Activated gamma-delta T cell treated with anti-CD3 and anti-CD28 coated beads, Interleukin-2, amount 50 U/mL, for 16 hours (primary cell): ENCODE results near the gene KCNN3.

ENCODE experiments used
- DNase-seq: peaks from one replicate; pipeline ENCODE4 v3.0.0-alpha.2; 2020; ENCODE audit warnings: low read depth

Gene KCNN3

DNA sequence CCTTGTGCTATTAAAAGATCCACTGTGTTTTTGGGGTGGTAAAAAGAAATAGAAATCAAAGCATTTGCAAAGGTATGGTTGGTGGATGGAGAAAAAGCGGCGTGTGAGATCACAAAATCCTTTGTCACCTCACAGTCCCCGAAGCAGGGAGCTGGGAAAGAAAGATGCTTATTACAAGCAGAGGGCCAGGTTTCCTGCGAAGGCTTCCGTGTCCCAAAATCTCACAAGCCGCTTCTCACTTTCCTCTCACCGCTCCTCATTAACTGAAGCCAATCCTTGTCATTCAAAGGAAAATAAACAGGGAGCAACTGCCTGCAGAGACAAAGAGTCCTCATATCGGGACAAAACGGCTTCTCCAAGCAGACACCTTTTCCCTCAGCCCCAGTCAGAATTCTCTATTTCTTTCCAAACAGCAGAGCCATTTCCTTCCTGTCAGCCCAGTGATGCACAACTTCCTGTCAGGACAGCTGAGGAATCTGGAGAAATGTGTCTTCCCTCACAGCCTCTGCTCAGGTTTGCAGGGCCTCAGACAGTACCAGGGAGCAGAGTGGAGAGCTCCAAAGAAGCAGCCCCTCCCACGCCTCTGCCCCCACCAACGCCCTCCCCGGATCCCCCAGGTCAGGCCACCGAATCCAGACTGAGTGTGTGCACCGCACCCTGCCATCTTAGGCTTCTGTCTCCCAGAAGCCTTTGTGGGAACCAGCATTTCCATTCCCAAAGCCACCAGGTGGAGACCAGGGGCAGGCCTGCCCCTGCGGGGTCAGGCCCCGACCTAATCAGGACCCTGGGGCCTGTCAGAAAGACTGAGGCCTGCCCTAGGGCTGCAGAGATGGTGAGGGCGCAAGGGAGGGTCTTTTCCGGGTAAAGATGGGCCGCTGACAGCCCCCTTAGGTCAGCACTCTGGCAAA lies 29.6 kb downstream of the KCNN3 start:
- DNase-seq: no peak

DNA sequence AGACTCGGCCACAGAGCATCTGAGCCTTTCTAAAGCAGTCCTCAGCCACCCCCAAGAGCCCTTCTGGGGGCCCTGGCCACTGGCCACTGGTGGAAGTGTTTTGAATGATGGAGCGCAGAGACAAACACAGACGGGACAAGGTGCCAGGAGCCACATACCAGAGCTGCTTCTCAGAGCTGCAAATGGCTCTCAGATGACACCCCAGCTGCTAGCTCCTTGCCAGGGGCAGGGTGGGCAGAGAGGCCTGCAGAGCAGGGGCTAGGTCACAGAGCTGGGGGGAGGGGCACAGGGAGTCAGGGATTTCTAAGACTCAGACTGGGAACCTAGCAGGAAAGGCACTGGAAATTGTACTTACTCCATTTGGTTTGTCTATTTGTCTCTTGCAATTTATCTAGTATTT lies 30.4 kb downstream of the KCNN3 start:
- DNase-seq: no peak

DNA sequence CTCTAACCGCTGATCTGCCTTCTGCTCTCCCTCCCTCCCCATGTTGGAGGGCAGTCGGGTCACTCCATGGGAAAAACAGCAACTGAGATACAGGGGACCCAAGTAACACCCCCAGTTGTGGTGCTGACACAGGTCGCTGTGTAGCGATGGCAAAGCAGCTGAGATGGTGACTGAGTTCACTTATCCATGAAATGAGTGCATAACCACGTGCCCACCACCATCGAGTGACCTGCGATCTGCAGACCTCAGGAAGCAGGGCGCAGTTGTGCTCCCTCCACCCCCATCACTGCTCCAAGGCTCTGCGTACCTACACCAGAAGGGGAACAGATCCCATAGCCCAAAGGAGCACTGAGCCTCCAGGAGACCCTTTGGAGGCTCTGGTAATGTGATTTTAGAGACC lies 31.1 kb downstream of the KCNN3 start:
- no peak for DNase-seq

DNA sequence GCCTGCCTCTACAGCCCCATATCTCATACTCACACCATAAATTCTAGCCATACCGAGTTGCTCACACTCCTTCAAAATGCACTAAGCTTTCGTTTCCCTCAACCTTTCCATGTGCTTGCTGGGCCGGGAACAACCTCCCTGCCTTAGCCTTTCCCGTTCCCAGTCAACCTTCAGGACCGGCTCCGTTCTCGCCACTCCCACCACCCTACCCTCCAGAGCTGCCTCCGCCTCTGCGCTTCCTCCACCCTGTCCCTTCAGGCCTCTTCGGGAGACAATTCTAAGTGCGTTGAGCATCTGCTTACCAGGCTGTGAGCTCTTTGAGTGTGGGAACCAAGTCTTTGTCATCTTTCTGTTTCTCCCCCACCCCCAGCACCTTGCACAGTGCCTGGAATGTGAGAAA lies 31.6 kb downstream of the KCNN3 start:
- DNase-seq: no peak

DNA sequence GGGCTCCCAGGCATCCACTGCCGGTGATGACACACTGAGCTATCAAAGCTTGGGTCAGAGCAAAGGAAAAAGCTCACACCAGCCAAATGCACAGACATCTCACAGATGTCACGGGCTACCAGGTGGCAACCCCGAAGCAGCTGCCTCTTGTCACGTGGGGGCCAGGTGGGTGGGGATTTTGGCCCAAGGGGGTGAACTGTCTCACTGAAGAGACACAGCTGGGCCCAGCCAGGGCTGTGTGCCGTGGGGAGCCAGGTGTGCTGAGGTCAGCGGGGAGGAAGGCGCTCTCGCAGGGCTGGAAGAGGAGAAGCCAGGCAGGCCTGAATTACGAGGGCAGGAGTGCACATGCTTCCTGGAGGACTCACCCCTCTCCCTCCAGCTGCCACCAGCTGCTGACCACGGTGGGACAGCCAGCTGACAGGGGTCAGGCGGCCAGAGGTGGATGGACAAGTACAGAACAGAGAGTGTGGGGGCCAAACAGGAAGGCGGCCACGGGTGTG lies 32.4 kb downstream of the KCNN3 start:
- DNase-seq: no peak

DNA sequence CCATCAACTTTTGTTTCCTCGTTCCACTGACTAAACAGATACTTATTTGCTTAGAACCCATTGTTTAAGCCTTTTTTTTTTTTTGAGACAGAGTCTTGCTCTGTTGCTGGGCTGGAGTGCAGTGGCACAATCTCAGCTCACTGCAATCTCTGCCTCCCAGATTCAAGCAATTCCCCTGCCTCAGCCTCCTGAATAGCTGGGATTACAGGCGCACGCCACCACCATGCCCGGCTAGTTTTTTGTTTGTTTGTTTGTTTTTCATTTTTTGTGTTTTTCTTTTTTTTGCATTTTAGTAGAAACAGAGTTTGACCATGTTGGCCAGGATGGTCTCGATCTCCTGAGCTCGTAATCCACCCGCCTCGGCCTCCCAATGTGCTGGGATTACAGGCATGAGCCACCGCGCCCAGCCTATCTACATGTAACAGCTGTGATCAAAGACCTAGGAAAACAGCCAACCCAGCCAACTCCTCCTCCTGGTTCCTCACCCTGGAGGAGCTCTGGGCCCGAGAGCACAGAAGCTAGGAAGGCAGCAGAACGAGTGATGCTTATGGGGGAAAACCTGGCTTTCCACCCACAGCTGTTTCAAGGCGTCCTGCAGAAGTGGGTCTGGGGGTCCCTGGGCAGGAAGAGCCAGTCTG lies 32.9 kb downstream of the KCNN3 start:
- no peak for DNase-seq

DNA sequence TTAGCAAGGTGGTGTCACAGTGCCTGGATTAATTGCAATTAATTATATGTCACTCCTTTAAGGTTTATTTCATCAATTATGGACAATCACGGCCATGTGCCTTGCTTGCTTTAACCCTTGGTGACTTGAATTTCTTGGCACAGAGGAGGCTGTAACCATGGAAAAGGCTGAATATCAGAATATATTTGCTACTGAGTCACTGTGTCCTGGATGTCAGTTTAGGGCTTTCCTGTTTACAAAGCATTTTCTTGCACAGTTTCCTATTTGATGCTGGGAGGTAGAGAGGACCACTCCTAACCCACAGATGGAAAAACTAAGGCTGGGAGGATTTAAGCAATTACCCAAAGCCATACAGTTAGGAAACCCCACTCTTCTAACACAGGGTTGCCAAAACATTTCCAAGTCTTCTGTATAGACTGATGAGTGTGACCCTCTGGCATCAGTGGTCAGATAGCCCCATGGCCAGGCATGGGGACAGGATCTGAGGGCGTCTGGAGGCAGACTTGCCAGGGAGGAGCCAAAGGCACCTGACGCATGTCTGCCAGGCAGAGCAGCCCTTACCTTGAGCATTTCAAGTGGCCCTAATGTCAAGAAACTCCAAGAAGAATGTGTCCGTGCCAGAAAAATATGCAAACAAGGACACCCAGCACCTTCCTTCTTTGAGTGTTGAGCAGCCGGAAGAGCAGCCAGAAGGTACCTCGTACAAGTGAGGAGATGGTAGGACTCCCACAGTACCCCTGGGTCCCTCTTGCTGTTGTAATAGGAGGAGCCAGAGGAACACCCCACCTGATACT lies 34.4 kb downstream of the KCNN3 start:
- no peak for DNase-seq

DNA sequence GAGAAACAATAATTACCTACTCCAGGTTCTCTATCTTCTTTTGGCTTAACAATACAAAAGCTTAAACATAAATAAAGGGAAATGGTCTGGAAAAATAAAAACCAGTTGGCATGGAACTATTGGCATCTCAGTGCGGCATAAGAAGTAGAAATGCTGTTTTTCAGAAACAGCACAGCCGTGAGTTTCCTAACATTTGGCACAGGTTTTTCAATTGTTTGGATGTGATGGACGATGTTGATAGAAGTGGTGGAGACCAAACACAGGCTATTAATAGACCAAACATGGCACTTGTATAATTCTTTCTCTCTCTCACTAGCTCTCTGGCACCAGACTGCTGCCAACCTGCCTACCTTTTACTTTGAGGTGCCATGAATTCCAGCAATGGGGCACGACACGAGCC lies 36.2 kb downstream of the KCNN3 start:
- DNase-seq: no peak

DNA sequence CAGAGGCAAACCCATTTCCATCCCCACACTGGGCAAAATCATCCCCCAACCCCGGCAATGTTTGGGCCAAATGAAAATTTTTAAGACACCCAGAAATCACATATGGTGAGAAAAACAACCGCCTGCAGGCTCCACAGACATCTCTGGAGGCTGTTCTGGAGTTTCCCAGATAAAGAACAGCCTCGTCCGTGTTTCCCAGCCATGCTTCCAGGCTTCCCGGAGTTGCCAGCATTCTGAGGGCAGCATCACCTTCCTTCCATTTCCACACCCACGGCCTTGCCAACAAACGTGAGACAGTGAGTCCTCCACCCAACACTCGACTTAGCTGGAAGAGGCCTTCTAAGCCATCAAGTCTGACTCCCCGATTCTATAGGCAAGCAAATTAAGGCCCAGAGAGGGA lies 36.9 kb downstream of the KCNN3 start:
- no peak for DNase-seq

DNA sequence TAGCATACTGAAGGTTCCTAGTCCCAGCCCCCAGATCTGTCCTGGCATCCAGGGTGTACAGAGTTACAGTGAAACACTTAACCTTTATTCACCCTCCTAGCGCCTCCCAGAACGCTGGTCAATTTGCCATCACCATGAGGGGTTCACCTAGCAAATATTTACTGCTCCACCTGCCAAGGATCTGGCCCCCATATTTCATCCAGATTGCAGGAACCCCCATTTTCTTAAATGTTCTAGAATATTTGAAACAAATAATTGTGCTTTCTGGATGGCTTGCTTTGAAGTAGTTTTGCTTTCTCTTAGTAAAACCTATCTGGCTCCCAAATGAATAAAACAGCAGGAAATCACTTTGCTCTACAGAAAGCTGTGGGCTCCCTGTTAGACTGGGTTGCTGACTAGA lies 37.7 kb downstream of the KCNN3 start:
- DNase-seq: no peak

DNA sequence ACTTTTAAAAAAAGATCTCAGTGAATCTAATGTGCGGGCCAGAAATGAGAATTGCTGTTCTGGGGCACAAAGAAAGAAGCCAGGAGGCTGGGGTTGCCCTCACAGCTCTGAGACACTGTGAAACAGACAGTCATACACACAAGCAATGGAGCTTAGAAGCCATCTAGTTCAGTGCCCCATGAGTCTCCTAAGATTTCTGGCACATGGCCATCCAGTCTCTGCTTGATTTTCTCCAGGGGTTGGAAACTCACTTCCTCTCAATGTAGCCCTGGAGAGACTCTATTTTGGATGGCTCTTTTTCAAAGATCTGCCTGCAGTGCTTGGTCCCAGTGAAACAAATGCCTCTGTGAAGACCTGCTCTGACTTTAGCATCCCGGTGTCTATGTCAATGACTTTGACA lies 38.6 kb downstream of the KCNN3 start:
- no peak for DNase-seq

DNA sequence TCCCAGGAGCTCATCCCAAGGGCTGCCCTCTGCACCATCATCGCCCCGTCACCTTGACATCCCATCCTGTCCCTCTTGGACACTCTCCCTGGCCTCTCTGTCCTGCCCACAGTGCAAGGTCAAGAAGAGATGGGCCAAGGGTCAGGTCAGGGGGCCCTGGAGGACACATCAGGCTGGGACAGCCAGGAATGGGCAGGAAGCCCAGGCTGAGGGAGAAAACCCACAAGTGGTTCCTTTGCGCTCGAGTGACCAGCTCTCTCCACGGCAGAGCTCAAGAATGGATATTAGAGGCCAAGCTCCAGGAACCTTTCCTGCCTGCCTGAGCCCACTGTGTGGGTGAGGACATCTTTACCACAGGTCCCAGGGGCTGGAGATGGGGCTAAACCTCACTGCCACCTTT lies 41.0 kb downstream of the KCNN3 start:
- DNase-seq: no peak

DNA sequence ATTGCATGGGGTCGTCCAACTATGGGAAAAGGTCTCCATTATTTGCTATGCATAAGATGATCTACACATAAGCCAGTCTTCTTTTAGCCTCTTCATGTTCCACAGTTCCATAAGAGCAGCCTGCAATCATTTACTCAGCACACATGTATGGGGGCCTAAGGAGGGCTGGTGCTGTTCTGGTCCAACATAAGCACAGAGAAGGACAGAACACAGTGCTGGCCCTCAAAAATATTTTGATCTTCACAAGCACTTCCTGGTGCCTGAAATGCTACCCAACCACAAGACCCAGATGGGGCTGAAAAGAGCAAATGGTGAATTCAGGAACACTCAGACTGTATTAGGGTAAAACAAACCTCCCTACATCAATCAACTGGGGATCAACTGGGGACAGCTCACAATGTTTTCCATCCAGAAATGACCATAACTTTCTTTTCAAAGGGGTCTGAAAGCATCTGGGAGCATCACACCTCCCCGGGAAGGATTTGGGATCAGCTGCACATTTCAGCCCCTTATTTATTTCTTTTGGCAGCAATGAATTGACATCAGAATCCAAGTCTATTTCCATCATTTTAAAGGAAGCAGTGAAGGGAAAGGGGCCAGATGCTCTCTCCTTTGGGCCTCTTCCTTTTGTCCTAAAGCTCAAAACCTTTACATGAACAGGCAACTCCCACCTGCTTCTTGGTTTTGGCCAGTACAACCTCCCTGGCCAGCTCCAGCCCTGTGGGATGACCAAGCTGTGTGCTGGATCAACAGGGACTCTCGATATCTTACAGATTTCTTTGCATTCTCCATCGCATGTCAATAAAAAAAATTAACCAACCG lies 45.7 kb downstream of the KCNN3 start:
- DNase-seq: no peak

DNA sequence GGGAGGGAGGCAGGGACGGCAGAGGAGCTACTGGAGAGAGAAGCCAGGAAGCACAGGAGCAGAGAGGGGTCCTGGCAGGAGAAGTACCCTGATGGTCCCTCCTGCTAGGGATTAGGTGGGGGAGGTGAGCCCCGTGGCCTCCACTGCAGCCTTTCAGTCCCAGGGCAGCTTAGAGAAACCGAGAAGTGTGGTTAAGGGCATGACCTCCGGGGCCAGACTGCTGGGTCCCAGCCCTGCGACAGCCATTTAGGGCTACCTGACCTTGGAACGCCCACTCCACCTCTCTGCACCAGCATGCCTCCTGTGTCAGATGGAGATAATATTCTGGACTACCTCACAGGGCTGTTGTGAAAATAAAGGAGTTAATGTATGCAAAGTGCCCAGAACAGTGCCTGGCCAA lies 47.4 kb downstream of the KCNN3 start:
- DNase-seq: no peak

DNA sequence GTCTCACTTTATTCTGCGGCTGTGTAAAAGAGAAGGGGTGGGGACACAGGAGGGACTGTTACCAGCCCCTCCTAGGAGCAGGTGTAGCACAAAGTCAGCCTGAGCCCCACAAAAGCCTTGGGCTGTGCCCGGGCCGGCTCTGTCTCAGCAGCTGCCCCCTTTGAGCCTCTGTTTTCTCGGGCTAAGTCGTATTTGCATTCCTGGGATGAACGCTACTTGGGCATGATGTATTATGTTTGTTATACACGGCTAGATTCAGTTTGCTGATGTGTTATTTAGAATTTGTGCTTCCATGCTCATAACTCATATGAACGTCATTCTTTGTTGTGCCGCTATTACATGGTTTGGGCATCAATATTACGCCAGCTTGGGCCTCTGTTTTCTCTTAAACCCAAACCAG lies 47.8 kb downstream of the KCNN3 start:
- DNase-seq: no peak

DNA sequence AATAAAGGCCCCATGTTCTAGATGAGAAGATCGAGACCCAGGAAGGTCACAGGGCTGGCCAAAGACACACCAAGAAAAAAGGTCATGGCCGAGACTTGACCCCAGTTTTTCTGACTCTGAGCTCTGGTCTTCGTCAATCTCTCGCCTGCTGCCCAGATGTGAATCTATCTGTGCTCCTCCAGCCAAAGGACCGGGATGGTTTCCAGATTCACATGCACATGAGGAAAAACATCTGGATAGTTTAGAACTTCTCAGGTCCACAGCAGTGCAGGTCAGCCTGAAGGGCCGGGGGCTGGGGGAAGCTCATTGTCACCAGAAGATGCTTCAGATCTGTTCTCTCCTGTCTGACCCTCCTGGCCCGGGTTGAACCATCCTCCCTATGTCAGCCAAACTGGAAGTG lies 49.0 kb downstream of the KCNN3 start:
- DNase-seq: no peak

DNA sequence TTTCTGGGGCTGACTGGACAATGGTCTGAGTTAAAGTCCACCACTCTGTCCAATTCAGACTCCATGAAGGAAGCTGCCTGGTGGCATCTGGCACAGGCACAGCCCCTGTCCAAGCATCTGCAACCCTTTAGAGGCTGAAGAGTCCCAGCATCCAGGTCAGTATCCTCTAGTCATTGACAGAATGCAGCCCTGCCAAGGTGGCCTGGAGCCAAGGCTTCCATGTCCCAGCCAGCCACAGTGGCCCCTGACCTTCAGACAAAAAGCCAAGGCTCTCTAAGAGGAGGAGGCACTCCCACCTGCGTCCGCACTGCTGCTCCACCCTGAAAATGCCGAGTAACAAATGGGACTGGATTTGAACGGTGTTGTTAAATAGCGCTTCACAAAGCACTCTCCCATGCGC lies 49.4 kb downstream of the KCNN3 start:
- no peak for DNase-seq

DNA sequence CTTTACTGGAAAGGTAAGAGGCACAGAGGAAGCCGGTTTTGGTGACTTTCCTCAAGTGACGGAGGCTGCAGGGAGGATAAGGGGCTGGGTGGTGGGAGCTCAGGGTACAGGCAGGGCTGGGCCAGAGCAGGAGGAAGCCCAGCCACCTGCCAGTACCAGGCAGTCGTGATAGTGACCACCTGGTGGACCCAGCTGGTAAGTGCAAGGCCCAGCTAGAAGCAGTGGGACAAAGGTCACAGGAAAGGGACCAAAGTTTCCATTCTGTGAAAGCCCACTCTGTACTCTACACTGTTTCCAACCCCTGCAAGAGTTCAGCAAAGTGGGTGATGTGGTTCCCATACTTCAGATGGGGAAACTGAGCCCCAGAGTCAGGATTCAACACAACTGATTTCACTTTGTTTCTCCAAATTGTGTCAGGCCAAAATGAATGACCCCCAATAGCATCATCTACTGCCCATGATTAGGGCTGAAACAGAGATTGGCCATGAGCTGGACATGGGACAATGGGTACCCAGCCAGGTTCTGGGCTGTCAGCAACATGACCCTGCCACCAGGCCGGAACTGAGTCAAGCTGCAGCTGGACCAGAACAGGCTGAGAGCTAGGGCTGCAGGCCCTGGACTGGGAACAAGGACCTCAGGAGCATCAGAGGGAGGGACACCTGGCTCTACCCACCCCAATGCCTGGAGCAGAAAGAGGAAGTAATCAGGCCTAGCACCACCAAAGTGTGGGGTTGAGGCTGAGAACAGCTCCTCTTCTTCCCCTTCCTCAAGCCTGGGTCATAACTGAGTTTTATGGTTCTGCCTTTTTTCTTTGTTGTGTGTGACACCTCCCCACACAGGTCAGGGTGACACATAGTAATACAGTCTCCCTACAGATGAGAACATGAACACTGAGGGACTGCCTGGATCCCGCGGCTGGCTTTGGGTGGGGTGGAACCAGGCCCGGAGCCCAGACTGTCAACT lies 50.2 kb downstream of the KCNN3 start:
- no peak for DNase-seq

DNA sequence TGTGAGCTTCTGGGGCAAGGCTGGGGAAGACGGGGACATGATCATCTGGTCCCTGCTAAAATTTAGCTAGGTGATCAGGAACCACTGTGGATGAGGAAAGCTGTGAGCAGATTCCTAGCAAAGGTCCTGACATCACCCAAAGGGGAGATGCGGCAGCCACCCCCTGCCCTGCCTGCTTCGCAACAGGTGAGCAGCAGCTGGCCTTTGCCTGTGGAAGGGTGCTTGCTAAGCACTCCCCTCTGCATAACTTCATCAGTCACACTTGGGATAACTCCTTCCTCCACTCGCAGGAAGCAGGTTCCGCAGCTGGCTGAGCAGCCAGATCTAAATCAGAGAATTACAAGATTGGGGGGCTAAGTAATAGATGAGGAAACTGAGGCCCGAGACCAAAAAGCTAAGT lies 51.2 kb downstream of the KCNN3 start:
- DNase-seq: no peak

DNA sequence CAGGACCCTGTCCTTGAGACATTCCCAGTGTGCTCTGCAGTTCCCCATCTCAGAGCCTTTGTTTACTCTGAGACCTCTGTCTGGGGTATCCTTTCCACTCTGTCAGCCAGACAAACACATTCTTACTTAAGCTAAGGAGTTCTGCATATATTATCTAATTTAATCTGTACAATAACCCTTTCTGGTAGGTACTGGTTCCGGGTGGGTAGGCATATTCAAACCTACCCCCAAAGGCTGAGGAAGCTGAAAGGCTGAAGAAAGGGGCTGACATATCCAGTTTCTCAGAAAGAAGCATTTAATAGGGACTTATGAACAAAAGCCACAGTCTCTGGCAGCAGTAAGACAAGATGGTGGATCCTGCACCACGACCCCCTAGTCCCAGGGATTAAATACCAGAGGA lies 53.1 kb downstream of the KCNN3 start:
- no peak for DNase-seq

DNA sequence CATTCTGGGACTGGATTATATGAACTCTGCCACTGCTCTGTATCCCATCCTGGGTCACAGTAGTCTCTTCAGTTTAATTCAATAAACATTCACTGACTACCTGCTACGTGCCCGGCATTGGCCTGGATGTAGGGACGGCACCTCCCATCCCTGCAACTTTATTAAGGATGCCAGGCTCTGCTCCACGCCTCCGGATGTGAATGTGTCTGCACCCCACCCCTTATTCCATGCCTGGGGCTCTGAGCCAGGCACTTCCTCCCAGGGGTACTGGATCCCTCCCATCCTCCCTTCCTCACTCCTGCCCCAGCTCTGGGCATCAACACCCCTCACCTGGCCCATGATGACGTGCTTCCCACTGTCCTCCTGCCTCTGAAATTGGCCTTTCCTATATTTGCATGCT lies 53.7 kb downstream of the KCNN3 start:
- no peak for DNase-seq
